H7 (cell line): Measurements from ENCODE around the gene TSPAN9. TPM values are rescaled to one million over a fixed set of nuclear protein-coding genes. Genes with fewer than 3 reads are reported as not detected.

Source experiments
- DNase-seq: peaks from one replicate; pipeline ENCODE4 v3.0.0; 2012
- H3K27me3 ChIP-seq: 2 replicates; pipeline ENCODE4 v1.6.0; 2011; ENCODE audit warnings: mild to moderate bottlenecking, low read length; ENCODE audit not compliant: control insufficient read depth, insufficient read depth
- H3K36me3 ChIP-seq: replicated peaks from 2 replicates; pipeline ENCODE4 v1.5.1; 2011; ENCODE audit warnings: low read length; ENCODE audit not compliant: control insufficient read depth, insufficient read depth
- H3K4me3 ChIP-seq: 2 replicates; pipeline ENCODE4 v1.5.1; 2011; ENCODE audit warnings: low read depth, mild to moderate bottlenecking, control low read depth, low read length, moderate library complexity; ENCODE audit not compliant: insufficient read depth
- total RNA-seq: library from RNA; depleted of rRNA; stranded (reverse); fragments of >200 nt; shearing (Covaris generic); gene quantifications from 2 replicates; pipeline ENCODE4 v1.2.3, GENCODE V29; 2014

TSPAN9 gene
- total RNA-seq, 1 experiment from 2014 or later: 22.4 TPM

DNA sequence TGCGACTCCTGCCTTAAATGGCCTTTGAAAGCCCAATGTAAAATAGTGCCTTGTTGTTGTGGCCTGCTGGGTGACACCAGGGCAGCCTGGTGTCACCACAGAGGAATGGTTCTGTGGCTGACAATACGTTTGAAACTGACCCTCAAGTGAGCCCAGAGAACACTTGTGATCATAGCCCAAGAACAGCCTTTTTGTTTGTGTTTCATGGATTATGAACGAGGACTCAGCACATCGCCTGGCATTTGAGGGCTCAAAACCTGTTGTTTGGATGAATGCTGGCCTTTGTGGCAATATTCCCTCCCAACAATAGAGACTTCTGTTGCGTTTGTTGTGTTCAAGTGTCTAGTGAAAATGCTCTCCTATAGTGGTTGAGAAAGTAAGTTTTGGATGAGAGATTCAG is 48.5 kb downstream of the TSPAN9 start:
- no peak for DNase-seq
- Histone ChIP-seq H3K36me3 (no peaks in the 10 kb centered on the region), H3K27me3 (no peaks in the 10 kb centered on the region), H3K4me3 (no peak overlapping the region)

DNA sequence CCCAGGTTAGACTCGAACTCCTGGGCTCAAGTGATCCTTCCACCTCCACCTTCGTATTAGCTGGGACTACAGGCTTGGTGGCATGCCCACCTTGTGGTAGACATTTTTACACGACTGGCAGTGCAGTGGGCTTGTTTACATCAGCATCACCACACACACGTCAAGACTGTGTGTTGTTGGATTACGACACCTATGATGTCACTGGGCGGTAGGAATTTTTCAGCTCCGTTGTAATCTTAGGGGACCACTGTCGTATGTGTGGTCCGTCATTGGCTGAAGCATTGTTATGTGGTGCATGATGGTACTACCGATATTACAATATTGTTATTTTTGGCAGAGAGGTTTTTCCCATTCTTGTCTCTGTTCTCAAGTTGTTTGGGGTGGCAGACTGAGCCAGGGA is 50.7 kb downstream of the TSPAN9 start:
- Histone ChIP-seq H3K27me3 (no peaks in the 10 kb centered on the region), H3K4me3 (no peak overlapping the region), H3K36me3 (no peaks in the 10 kb centered on the region; the same call in 1 of the 2 replicates)
- DNase-seq: no peak

DNA sequence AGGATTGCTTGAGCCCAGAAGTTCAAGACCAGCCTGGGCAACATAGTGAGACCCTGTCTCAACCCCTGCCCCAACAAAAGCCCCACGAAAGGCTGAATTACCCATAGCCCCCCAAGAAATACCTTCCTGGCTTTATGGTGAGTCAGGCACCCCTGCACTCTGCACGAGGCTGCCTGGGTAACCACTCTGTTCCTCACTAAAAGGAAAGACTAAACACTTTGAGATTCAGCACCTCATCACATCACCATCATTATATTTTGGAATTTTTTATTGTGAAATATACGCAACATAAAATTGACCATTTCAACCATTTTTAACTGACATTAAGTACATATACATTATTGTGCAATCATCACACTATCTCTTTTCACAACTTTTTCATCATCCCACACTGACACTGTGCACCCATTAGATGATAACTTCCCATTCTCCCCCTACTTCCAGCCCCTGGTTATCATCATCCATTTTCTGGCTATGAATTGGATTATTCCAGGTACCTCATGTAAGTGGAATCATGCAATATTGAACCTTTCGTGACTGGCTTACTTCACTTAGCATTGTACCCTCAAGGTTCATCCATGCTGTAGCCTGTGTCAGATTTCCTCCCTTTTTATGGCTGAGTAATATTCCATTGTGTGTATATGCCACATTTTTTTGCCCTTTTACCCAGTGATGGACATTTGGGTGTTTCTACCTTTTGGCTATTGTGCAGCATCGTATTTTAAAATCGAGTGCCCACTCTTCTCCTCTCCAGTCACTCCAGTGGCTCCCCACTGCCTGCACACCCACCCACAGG is 51.5 kb downstream of the TSPAN9 start:
- H3K4me3 ChIP-seq: no peak overlapping the region
- DNase-seq: no peak
- no peaks in the 10 kb centered on the region; the same call in 1 of the 2 replicates for H3K36me3 ChIP-seq
- H3K27me3 ChIP-seq: no peaks in the 10 kb centered on the region

DNA sequence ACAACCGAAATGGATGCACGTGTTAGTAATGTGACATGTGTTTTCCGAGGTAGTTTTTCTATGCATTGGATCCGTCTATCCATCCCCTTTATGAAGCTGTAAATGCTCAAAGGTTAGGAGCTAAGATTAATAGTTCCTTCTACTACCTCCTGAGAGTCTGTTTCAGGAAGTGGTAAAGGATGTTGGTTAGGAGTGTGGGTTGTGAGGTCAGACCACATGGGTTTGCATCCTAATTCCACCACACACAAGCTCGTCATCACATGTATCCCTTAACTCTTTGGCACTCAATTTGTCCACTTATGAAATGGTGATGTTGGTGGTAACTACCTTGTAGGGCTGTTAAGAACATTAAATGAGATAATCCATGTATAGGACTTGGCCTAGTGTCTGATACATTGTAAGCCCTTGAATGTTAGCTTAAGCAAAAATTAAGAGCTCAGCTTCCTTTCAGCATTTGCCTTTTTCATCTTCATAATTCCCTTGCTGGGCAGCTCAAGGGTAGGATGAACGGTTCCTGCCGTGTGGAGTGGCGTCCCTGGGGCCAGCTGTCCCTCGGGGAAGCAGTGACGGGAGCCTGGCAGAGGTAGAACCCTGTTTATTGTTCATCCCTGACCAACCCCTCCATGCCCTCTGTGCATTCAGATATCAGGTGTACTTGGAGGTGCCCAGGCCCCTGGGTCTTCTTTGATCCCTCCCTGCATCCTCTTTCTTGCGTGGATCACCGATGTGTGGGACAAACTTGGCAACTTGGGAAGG is 52.3 kb downstream of the TSPAN9 start:
- no peak for DNase-seq
- H3K27me3 ChIP-seq: no peaks in the 10 kb centered on the region
- no peak overlapping the region for H3K4me3 ChIP-seq
- H3K36me3 ChIP-seq: no peaks in the 10 kb centered on the region; the same call in 1 of the 2 replicates

DNA sequence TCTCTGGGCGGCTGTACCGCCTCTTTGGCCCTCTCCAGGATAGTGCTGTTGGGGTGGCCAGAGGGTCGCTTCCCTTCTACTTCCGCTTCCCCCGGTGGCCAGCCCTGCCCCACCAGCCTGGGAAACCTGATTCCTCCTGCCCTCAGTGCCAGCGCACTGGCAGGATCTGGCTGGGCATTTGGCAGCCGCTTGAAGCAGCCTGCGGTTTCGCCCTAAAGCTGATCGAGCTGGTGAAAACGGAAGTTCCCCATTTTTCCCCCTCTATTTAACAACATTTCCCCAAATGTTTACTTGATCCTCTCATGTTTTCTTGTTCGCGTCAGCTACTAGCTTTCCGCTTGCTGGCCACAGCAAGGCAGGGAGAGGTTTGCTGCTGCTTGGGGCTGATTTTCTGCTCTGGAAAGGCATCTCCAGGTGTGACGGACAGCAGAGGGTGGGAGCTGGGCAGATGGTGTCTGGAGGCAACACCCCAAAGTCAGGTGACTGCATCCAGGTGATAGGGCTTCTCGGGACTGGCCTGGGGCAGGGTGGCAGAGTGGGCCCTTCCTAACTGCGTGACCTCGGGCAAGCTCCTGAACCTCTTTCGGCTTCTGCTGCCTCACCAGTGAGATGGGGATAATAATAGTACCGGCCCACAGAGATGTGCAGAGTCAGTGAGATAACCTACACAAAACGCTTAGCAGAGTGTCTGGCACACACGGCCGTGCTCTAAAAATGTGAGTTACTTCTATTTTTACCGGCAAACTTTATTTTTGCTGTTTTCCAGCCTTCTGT is 53.1 kb downstream of the TSPAN9 start:
- no peak overlapping the region for H3K4me3 ChIP-seq
- H3K27me3 ChIP-seq: no peaks in the 10 kb centered on the region
- H3K36me3 ChIP-seq: no peaks in the 10 kb centered on the region; the same call in 1 of the 2 replicates
- no peak for DNase-seq

DNA sequence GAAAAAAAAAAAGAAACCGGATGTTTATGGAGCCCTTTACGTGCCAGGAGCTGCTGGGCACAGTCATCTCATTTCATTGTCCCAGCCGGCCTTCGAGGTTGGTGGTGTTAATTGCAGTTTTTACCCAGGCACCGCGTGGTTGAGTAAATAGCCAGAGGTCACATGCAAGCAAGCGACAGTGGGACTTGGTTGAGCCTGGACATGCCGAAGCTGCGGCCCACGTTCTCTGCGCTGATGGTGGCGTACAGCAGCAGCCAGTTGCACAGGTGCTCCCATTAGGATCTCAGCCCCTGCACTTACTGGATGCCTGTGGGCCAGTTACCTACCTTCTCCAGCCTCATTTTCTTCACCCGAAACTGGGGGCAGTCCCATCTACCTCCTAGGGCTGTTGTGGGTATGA is 54.0 kb downstream of the TSPAN9 start:
- Histone ChIP-seq H3K36me3 (no peaks in the 10 kb centered on the region; the same call in 1 of the 2 replicates), H3K27me3 (no peaks in the 10 kb centered on the region), H3K4me3 (no peak overlapping the region)
- DNase-seq: no peak

DNA sequence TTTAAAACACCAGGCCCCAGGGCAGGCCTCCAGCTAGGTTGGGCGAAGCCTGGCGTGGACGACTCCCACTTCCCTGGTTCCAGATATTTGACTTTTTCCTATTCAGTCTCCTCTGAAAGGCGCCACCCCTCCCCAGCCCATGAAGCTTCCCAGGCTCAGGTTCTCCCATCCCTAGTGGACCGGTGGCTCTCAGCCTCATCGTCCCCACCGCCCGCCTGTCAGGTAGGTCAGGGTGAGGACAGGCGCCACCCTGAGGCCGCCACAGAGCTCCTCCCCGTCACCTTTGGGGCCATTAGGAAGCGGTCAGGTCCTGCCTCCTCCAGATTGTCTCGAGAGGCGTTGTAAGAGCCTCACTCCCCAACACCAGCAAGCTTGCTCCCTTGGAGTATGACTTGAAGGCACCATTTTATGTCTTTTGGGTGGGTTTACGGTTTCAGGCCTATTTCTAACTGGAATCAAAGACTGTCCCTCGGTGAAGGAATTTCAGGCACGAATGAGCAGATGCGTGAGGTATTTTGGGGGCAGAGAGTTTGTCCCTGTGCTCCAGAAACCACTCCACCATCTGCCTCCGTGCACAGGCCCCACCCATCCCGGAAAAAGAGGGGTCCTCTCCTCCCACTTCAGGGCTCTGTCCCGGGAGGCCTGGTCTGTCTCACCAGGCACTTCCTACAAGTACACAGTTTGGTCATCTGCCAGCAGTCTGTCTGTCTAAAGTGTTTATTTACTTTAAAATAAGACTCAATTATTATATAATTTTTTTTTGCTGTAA is 55.6 kb downstream of the TSPAN9 start:
- H3K4me3 ChIP-seq: no peak overlapping the region

DNA sequence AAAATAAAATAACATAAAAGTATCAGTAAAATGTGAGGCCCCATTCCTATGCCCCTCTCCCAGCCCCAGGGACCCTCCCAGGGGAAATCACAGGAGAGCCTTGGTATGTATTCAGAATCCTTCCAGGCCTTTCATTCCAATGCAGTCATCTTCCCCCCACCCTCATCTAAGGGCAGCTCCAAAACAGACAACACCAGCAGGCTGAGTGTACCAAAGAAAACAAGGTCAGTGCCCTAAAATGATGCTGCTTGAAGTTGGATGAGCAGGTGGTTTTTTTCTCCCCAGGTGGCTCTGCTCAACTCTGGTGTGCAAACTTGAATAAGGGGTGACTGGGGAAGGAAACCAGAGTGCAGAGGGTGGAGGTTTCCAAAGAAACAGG is 56.2 kb downstream of the TSPAN9 start:
- H3K4me3 ChIP-seq: no peak overlapping the region
- no peaks in the 10 kb centered on the region for H3K27me3 ChIP-seq
- DNase-seq: no peak
- H3K36me3 ChIP-seq: no peaks in the 10 kb centered on the region; the same call in 1 of the 2 replicates

More for the DNA sequence above, 55.6 kb downstream of the TSPAN9 start:
- DNase-seq: peak; percentile 80
- Histone ChIP-seq H3K27me3 (no peaks in the 10 kb centered on the region), H3K36me3 (no peaks in the 10 kb centered on the region; the same call in 1 of the 2 replicates)

DNA sequence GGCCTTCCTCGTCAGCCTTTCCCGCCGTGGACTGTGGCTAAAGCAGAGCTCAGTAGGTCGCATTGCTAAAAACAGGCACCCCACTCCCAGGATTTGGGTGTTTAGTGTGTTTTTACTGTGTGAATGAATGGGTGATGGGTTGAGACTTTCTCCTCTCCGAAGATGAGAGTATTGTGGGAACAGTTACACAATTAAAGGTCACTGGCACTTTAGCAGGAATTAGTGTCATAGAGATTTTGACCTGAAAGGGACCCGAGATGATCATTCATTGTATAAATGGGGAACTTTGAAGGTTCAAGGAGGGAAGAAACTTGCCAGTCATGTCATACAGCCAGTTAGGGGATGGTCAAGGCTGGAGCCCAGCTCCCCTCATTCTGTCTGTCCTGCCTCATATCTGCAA is 56.9 kb downstream of the TSPAN9 start:
- Histone ChIP-seq H3K27me3 (no peaks in the 10 kb centered on the region), H3K36me3 (no peaks in the 10 kb centered on the region; the same call in 1 of the 2 replicates), H3K4me3 (no peak overlapping the region)
- DNase-seq: no peak

DNA sequence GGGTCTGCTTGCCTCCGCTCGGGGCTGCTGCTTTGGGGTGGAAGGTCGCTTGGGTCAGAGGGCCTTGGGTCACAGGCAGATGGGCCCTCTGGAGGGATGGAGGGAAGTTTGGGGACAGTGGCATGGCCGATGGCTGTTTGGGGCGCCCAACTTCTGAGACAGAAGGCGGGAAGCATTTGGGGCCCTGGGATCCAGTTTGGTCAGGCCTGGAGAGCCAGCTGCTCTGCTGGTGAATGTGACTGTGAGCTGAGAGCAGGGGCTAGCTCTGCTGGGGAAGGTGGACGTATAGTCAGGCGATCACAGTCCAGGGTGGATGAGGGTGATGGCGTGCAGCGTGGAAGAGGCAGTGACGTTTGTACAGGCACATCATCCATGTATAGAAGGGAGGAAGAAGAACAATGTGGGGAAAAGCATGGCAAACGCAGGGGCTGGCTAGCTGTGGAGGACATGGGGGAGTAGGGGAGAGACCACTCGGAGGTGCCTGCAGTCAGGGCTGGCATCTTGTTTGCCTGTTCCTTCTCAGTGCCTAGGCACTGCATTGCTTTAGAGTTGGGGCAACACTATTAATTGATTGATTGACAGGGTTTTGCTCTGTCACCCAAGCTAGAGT is 57.5 kb downstream of the TSPAN9 start:
- H3K36me3 ChIP-seq: no peaks in the 10 kb centered on the region; the same call in 1 of the 2 replicates
- H3K4me3 ChIP-seq: no peak overlapping the region
- no peaks in the 10 kb centered on the region for H3K27me3 ChIP-seq
- no peak for DNase-seq

DNA sequence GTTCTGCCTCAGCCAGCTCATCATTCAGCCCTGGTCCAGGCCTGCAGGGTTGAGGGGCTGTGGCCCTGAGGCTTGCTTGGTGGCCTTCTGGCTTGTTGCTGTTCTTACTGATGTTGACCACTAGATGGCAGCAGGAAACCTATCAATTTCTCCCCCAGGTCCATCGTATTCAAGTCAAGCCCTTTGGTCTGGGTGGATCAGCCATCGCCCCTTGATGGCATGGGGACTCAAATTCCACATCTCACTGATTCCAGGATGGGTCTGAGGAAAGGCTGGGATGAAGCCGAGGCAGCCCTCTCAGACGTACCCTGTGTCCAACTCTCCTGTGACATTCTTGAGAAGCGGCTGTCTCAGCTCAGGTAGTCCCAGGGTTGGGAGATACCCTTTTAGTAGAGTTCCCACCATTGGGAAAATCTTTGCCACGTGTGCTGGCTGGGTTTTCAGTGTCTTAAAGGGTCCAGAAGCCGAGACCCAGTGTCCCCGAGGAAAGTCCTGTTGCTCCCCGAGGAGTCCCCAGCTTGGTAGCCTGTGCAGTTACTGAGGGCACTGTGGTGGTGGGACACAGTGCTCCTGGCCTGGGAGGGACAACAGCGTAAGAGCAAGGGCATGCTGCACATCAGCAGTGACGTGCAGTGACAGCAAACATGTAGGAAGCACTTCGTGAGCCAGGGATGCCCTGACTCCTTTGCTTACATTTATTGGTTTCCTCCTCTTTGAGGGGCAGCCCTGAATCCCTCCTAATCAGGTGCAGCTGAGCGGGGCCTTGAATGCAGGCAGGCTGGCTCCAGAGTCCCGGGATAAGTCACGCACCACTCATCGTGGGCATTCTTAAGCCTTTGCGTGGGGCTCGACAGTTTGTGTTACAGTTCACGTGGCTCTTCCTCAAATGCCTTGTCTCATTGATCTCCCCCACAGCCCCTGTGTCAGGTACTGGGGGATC is 58.6 kb downstream of the TSPAN9 start:
- H3K27me3 ChIP-seq: no peaks in the 10 kb centered on the region
- H3K4me3 ChIP-seq: no peak overlapping the region
- peak; percentile 94 for DNase-seq
- no peaks in the 10 kb centered on the region; the same call in 1 of the 2 replicates for H3K36me3 ChIP-seq

DNA sequence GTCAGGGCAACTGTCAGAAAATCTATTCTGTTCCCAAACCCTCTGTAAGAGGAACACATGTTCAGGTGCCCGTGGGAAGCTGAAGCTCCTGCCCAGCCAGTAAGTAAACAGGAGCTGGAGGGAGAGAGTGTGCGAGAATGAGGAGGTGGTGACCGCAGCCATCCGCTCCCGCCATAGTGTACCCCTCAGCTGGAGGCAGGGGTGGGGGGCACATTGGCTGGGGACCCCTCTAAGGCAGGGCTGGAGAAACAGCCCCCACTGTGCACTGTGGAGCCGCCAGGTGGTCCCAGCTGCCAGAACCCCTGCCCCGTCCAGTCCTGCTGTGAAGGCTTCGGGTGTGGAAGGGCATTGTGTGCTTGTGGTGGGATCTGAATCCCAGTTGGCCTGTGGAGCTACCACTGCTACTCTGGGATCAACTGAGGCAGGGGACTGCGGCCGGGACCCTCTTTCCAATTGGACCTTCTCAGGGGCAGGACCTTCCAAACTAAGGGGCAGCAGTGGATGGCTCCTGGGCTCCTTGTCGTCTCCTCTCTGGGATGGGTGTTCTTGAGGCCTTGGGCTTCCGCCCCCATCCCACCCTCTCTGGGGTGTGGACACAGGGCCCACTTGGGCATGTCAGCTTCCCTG is 59.6 kb downstream of the TSPAN9 start:
- DNase-seq: no peak
- Histone ChIP-seq H3K4me3 (no peak overlapping the region), H3K36me3 (no peaks in the 10 kb centered on the region), H3K27me3 (no peaks in the 10 kb centered on the region)
